K562 (cell line): ENCODE results near the gene CNPY4. TPM values are rescaled to one million over a fixed set of nuclear protein-coding genes. Genes with fewer than 3 reads are reported as not detected.

Experiments used
- ARID3B ChIP-seq: fragments of 250-450 bp; sonication (Bioruptor Pico); IDR thresholded peaks from 2 replicates; pipeline ENCODE4 v1.4.0; 2020; ENCODE audit warnings: borderline replicate concordance
- ELF1 ChIP-seq: fragments of 200-800 bp; sonication (Bioruptor generic); IDR thresholded peaks from 2 replicates; pipeline ENCODE4 v1.6.1; 2016; ENCODE audit warnings: missing genetic modification characterization, missing compliant biosample characterization
- HMBOX1 ChIP-seq: sonication (generic); IDR thresholded peaks from 2 replicates; pipeline ENCODE4 v1.6.1; 2016
- HMG20A ChIP-seq: fragments of 450-650 bp; formaldehyde crosslinking; conservative IDR thresholded peaks from 2 replicates; pipeline ENCODE4 v1.4.0; 2020; ENCODE audit warnings: mild to moderate bottlenecking, mixed read lengths
- IRF1 ChIP-seq: sonication (generic); formaldehyde crosslinking; IDR thresholded peaks from 2 replicates; pipeline ENCODE4 v1.8.0; 2022; ENCODE audit warnings: missing genetic modification reagents, mild to moderate bottlenecking, borderline replicate concordance
- RBM25 ChIP-seq: fragments of 200-400 bp; formaldehyde crosslinking; IDR thresholded peaks from 2 replicates; pipeline ENCODE4 v1.6.1; 2018; ENCODE audit warnings: low read length, low read depth, moderate library complexity; ENCODE audit not compliant: severe bottlenecking
- SAFB ChIP-seq: fragments of 200-400 bp; formaldehyde crosslinking; IDR thresholded peaks from 2 replicates; pipeline ENCODE4 v1.6.1; 2017; ENCODE audit warnings: low read depth, low read length, borderline replicate concordance
- SIX5 ChIP-seq, 2 experiments: IDR thresholded peaks; 2 replicates each; pipeline ENCODE4 v1.6.1; 2011; ENCODE audit warnings: low read length in 2 of 2, borderline replicate concordance in 1 of 2, low read depth in 1 of 2, mild to moderate bottlenecking in 1 of 2, moderate library complexity in 1 of 2; ENCODE audit not compliant: insufficient read depth in 1 of 2
- STAT5B ChIP-seq: fragments of 250-450 bp; sonication (Bioruptor Pico); IDR thresholded peaks from 2 replicates; pipeline ENCODE4 v1.8.0; 2021; ENCODE audit warnings: mild to moderate bottlenecking, inconsistent platforms
- STAT6 ChIP-seq: sonication (generic); formaldehyde crosslinking; IDR thresholded peaks from 2 replicates; pipeline ENCODE4 v1.8.1; 2023; ENCODE audit warnings: mild to moderate bottlenecking, missing genetic modification reagents
- ZC3H8 ChIP-seq: fragments of 450-650 bp; IDR thresholded peaks from 2 replicates; pipeline ENCODE4 v1.6.1; 2017
- ZNF354B ChIP-seq: fragments of 250-450 bp; sonication (Bioruptor Pico); IDR thresholded peaks from 2 replicates; pipeline ENCODE4 v1.4.0; 2020
- ZNF395 ChIP-seq: fragments of 200-800 bp; sonication (Bioruptor generic); IDR thresholded peaks from 2 replicates; pipeline ENCODE4 v1.6.1; 2017; ENCODE audit warnings: missing genetic modification characterization, missing compliant biosample characterization
- ZNF408 ChIP-seq: fragments of 250-450 bp; sonication (Bioruptor Pico); IDR thresholded peaks from 2 replicates; pipeline ENCODE4 v1.4.0; 2020; ENCODE audit warnings: low read depth, mild to moderate bottlenecking, moderate library complexity
- ZNF518B ChIP-seq: fragments of 250-450 bp; sonication (Bioruptor Pico); IDR thresholded peaks from 2 replicates; pipeline ENCODE4 v1.5.0; 2021; ENCODE audit warnings: mild to moderate bottlenecking, moderate library complexity
- ZNF589 ChIP-seq: fragments of 200-800 bp; sonication (Bioruptor generic); IDR thresholded peaks from 2 replicates; pipeline ENCODE4 v1.6.1; 2016; ENCODE audit warnings: low read depth, missing genetic modification characterization, missing compliant biosample characterization
- polyA plus RNA-seq, 8 experiments: library from polyadenylated mRNA; depleted of rRNA in 4 of 8; stranded (reverse) in 5 of 8; unstranded in 3 of 8; fragments of >200 nt; fragmentation: Nextera tagmentation in 2 of 8; fragmentation: Illumina TruSeq in 1 of 8; extraction: Ambion mirVana in 2 of 8; extraction: Trizol in 1 of 8; gene quantifications; 2 replicates each; pipeline versions ENCODE4 v1.2.1 to v1.2.3, GENCODE V29; 2011 to 2014; ENCODE audit warnings: inconsistent platforms in 1 of 8, missing spikeins in 1 of 8
- total RNA-seq, 7 experiments: library from RNA; depleted of rRNA in 6 of 7; stranded (reverse); fragments of >200 nt in 6 of 7; fragmentation: Illumina TruSeq in 2 of 7; extraction: Trizol in 2 of 7; gene quantifications; 2 replicates each; pipeline versions ENCODE4 v1.2.1 to v1.2.3, GENCODE V29; 2011 to 2021; ENCODE audit warnings: low replicate concordance in 1 of 7

The CNPY4 gene
- total and polyA plus RNA-seq, 9 of the 15 experiments (the other 6 are each of a cell fraction or from before 2014, with no cell fraction given), result 1.9 to 11.2 (median 7.0) TPM

- no peak for TF ChIP-seq RBM25
- no peak for TF ChIP-seq SIX5 (IDR thresholded peaks at IDR 0.05; ENCODE audit: borderline replicate concordance in 1 of 2, insufficient read depth in 1 of 2, low read depth in 1 of 2, low read length in 2 of 2)
- no peak for TF ChIP-seq HMBOX1
- TF ChIP-seq ZNF395 (CRISPR knock-in tag), result no peak
- TF ChIP-seq STAT5B (CRISPR knock-in tag), result no peak
- TF ChIP-seq SAFB, result no peak
- TF ChIP-seq IRF1 (CRISPR knock-in tag), result no peak
- TF ChIP-seq ZNF408 (CRISPR knock-in tag), result no peak
- TF ChIP-seq STAT6 (CRISPR knock-in tag), result no peak
- TF ChIP-seq ZNF589, result no peak
- TF ChIP-seq ELF1 (tag), result no peak
- TF ChIP-seq HMG20A (CRISPR knock-in tag), result no peak
- no peak for TF ChIP-seq ZC3H8
- TF ChIP-seq ZNF354B (CRISPR knock-in tag), result no peak
- TF ChIP-seq ZNF518B, result no peak
- TF ChIP-seq ARID3B, result no peak
These were observed 27.8 kb upstream of the CNPY4 start (continued) for GRCh38 chr7:100091411-100092181.
